ENCODE data around the gene HINT3.
"Not testable (repeated sequence)": the region's sequence is repeated elsewhere in the genome, so short reads cannot be mapped to it uniquely, and the experiment has no call there.

HINT3 gene
- long read RNA-seq, transcript HINT3-201 (5 exons, 3,314 nt): major isoform, 103 of 107 reads
- long read RNA-seq, partial matches to known transcripts: 0 of 107 reads
- long read RNA-seq, other reads (novel, unspliced or antisense): 4 of 107 reads

DNA sequence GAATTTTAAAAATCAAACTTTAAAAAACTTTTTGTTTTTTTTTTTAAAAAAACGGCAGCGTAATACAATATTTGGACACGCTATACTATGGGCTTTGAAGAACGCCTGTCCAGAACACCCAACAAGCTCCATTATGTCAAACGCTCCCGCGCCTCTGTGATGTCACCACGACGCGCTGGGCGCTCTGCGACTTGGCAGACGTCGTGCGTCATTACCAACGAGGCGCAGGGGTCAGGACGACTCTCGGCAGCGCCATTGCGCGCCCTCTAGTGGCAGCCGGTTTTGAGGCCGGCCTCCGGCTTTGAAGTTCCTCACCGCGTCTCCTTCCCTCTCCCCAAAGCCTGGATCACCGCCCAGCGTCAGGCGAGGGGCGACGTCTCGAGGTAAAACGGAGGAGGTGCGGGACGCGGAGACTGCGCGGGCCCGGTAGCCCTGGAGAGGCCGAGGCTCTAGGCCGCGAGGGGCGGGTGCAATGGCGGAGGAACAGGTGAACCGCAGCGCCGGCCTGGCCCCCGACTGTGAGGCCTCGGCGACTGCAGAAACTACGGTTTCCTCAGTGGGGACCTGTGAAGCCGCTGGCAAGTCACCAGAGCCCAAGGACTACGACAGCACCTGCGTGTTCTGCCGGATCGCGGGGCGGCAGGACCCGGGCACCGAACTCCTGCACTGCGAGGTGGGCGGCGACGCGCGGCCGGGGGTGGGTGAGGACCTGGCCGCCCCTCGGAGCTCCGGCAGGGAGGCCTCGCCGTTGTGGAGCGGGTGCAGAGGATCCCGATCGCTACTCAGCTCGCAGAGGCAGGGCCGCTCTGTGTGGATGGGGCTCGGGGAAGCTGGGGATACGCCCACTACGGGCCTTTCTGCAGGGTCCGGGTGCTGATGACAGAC, at the start of gene HINT3:
Gene HINT3, plus strand, starts transcription at position 265 of the 885 bp plus-strand sequence. Its CDS starts 208 bp downstream, at position 473.
- TF ChIP-seq POLR2AphosphoS5 (IDR thresholded peaks at IDR 0.05; ENCODE audit: low read depth) (peak; percentile 90), SPI1 (IDR thresholded peaks at IDR 0.05; ENCODE audit: borderline replicate concordance, low read depth) (peak; percentile 48; the same call in 1 of the 2 replicates), REST (IDR thresholded peaks at IDR 0.05; ENCODE audit: insufficient replicate concordance, low read depth) (no peak), CTCF (IDR thresholded peaks at IDR 0.05; ENCODE audit: insufficient read depth, low read length) (peak; percentile 96), GABPA (IDR thresholded peaks at IDR 0.05; ENCODE audit: low read depth) (no peak)
- peak; percentile 96 to 98 for DNase-seq (ENCODE audit: low read depth in 1 of 2, low spot score in 1 of 2)
- Histone ChIP-seq H3K4me3 (replicated peaks; ENCODE audit: insufficient read depth, low read length) (peak within 1 kb of the TSS; percentile 78), H3K27me3 (ENCODE audit: insufficient read depth, poor library complexity, severe bottlenecking) (no peaks in the 10 kb centered on the region), H3K27ac (replicated peaks) (peak within 1 kb of the TSS; percentile 85)

- Histone ChIP-seq H3K27me3 (ENCODE audit: insufficient read depth, poor library complexity, severe bottlenecking) (no peaks in the 10 kb centered on the region), H3K27ac (replicated peaks) (no peak overlapping the region), H3K4me3 (replicated peaks; ENCODE audit: insufficient read depth, low read length) (no peak overlapping the region)
- TF ChIP-seq GABPA (IDR thresholded peaks at IDR 0.05; ENCODE audit: low read depth) (no peak), REST (IDR thresholded peaks at IDR 0.05; ENCODE audit: insufficient replicate concordance, low read depth) (no peak), POLR2AphosphoS5 (IDR thresholded peaks at IDR 0.05; ENCODE audit: low read depth) (no peak), CTCF (IDR thresholded peaks at IDR 0.05; ENCODE audit: insufficient read depth, low read length) (no peak), SPI1 (IDR thresholded peaks at IDR 0.05; ENCODE audit: borderline replicate concordance, low read depth) (no peak)
- DNase-seq (ENCODE audit: low read depth in 1 of 2, low spot score in 1 of 2): no peak
These were observed 46.0 kb upstream of the HINT3 start for GRCh38 chr6:125910527-125910926.

- H3K4me3 ChIP-seq (replicated peaks; ENCODE audit: insufficient read depth, low read length); H3K27ac ChIP-seq (replicated peaks); H3K27me3 ChIP-seq (ENCODE audit: insufficient read depth, poor library complexity, severe bottlenecking); DNase-seq (ENCODE audit: low read depth in 1 of 2, low spot score in 1 of 2): not testable (repeated sequence)
These were observed 45.5 kb upstream of the HINT3 start for GRCh38 chr6:125911051-125911451.

DNA sequence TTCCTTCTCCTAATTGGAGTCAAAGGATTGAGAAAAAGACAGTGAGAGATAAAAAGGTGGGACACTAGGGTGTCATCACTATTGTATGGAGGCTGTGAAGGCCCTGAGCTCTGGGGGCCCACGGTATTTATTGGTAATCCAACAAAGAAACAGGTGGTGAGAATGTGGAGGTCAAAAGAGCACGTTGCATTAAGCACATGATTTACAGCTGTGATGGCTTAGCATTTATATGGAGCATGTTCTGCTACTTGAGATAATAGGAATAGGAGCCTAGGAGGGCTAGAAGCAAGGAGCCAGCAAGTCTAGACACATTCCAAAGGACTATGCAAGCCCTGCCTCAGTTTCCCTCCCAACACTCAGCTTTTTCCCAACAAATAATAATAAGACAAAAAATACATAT, 44.1 kb upstream of the HINT3 start:
- DNase-seq (ENCODE audit: low read depth in 1 of 2, low spot score in 1 of 2); H3K4me3 ChIP-seq (replicated peaks; ENCODE audit: insufficient read depth, low read length); H3K27me3 ChIP-seq (ENCODE audit: insufficient read depth, poor library complexity, severe bottlenecking); H3K27ac ChIP-seq (replicated peaks): not testable (repeated sequence)
